Heart left ventricle (tissue), 16 donors: ENCODE data around the gene MLN. TPM values are rescaled to one million over a fixed set of nuclear protein-coding genes. Genes with fewer than 3 reads are reported as not detected.

Source experiments
- ATAC-seq, 4 donors: fragments of 200-7000 bp; cut with Tn5 transposase; one replicate each; pipeline ENCODE4 v1.9.1; 2020 to 2022; ENCODE audit warnings: moderate library complexity in 4 of 4, mild to moderate bottlenecking in 3 of 4, moderate number of reproducible peaks in 1 of 4
- DNase-seq, 5 donors: peaks; one replicate each; pipeline ENCODE4 v3.0.0-alpha.2; 2020
- H3K27ac ChIP-seq, 12 donors: fragments of 200-600 bp; sonication (generic) in 4 of 12; one replicate each; pipeline versions ENCODE4 v1.5.0 to v1.8.0; 2016 to 2022; ENCODE audit warnings: mild to moderate bottlenecking in 2 of 12
- H3K27me3 ChIP-seq, 9 donors: fragments of 200-600 bp; sonication (generic) in 2 of 9; one replicate each; pipeline versions ENCODE4 v1.5.1 to v1.8.0; 2016 to 2022; ENCODE audit warnings: mild to moderate bottlenecking in 3 of 9
- H3K36me3 ChIP-seq, 9 donors: fragments of 200-600 bp; sonication (generic) in 2 of 9; one replicate each; pipeline versions ENCODE4 v1.5.0 to v1.8.0; 2018 to 2022; ENCODE audit warnings: mild to moderate bottlenecking in 2 of 9
- H3K4me1 ChIP-seq, 12 donors: fragments of 200-600 bp; sonication (generic) in 4 of 12; one replicate each; pipeline versions ENCODE4 v1.5.0 to v1.8.0; 2016 to 2022; ENCODE audit warnings: mild to moderate bottlenecking in 3 of 12
- H3K4me3 ChIP-seq, 12 donors: fragments of 200-600 bp; sonication (generic) in 4 of 12; one replicate each; pipeline versions ENCODE4 v1.5.0 to v1.8.0; 2017 to 2022; ENCODE audit warnings: mild to moderate bottlenecking in 9 of 12, moderate library complexity in 4 of 12
- H3K9me3 ChIP-seq, 12 donors: fragments of 200-600 bp; sonication (generic) in 4 of 12; one replicate each; pipeline versions ENCODE4 v1.5.0 to v1.8.0; 2016 to 2022; ENCODE audit warnings: mild to moderate bottlenecking in 1 of 12
- POLR2A ChIP-seq, 2 donors: fragments of 450-650 bp; IDR thresholded peaks; one replicate each; pipeline ENCODE4 v1.6.1; 2017; ENCODE audit warnings: antibody characterized with exemption in 2 of 2, mild to moderate bottlenecking in 2 of 2, moderate library complexity in 2 of 2
- WGBS, 4 donors: extraction: QIAGEN DNeasy Blood & Tissue Kit in 2 of 4; methylation state at CpG; one replicate each; pipeline versions ENCODE4 v1.1.5 to v1.1.7; 2013 to 2018; 5-methylcytosine and 5-hydroxymethylcytosine counted together
- intact Hi-C, 10 donors: fragments of 100-400 bp; cut with DNase I; formaldehyde crosslinking; loops; one replicate each; pipeline versions ENCODE4 v1.11.1 to v1.14.2; 2022
- polyA plus RNA-seq, 2 donors: library from polyadenylated mRNA; stranded (reverse); fragments of 200-250 nt; gene quantifications; one replicate each; pipeline ENCODE4 v1.2.3, GENCODE V29; 2013
- total RNA-seq, 9 donors: library from RNA; depleted of rRNA in 2 of 9; stranded (reverse); fragments of >200 nt in 2 of 9; fragmentation: NEBNext Ultra II Directional in 3 of 9; extraction: Animal tissue kit (Norgen Biotek cat#: 25700) in 3 of 9; gene quantifications; one replicate each; pipeline versions ENCODE4 v1.1.0 to v1.2.4, GENCODE V29; 2016 to 2023
- TF ChIP-seq, protein P1 (sequence below), 12 donors: fragments of 200-600 bp; sonication (generic) in 4 of 12; IDR thresholded peaks; one replicate each; pipeline versions ENCODE4 v1.5.0 to v1.8.0; 2018 to 2022; ENCODE audit warnings: antibody characterized with exemption in 12 of 12, mild to moderate bottlenecking in 5 of 12
- donor health status: ischemic (EF 13 %, LVEDD 7.1; RV severe dilation, severe dysfunction).
- donor health status: healthy with polysubstance abuse.
- donor health status: DM: no; HTN: yes; CAD: no.
- donor health status: DM: no; HTN: no; CAD: no.
- donor health status: ischemic (EF 25% LVEDD 6.9; RV normal size, moderate dysfunction).
- donor health status: ischemic (EF 25% LVEDD 5.7; RV mildly dilated, moderate dysfunction).
- donor health status: healthy.
- donor health status: DM: yes; HTN: yes; CAD: no.
- donor health status: ischemic (EF 35%, LVEDD 5.7; RV mildly dilated, moderate dysfunction).
- donor health status: nonischemic (EF 11% LVEDD 7.7; RV severe dilation, severe dysfunction).
- donor health status: DM: yes; HTN: yes; CAD: no.
- donor health status: PGD.
- donor health status: ischemic (EF 29% LVEDD 5.4; RV normal size, mild dysfunction).
- donor health status: nonischemic (EF 23%, LVEDD 6.1; RV moderate dilation, normal function).

MLN gene
- total and polyA plus RNA-seq, 11 donors, result not detected

DNA sequence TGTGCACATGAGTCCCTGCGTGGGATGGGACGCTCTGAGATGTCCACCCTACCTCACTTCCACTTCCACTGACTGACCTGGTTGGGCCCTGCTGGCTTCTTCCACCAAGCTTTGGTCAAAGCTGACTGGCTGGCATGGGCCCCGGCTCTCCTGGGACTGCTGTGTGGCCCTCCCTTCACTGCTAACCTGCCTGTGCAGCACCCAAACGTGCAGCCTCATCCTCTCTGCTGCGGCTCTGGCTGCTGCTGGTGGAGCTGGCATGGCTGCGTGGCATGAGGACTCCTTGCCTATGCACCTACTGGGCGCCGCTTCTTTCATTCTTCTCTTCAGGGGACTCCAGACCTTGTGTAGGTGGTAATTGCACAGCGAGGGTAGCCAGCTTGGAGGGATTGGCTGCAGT, 38.4 kb downstream of the MLN start:
- no peak overlapping the region for H3K4me3 ChIP-seq
- DNase-seq (no peak), ATAC-seq (no peak)
- TF ChIP-seq, protein P1, sequence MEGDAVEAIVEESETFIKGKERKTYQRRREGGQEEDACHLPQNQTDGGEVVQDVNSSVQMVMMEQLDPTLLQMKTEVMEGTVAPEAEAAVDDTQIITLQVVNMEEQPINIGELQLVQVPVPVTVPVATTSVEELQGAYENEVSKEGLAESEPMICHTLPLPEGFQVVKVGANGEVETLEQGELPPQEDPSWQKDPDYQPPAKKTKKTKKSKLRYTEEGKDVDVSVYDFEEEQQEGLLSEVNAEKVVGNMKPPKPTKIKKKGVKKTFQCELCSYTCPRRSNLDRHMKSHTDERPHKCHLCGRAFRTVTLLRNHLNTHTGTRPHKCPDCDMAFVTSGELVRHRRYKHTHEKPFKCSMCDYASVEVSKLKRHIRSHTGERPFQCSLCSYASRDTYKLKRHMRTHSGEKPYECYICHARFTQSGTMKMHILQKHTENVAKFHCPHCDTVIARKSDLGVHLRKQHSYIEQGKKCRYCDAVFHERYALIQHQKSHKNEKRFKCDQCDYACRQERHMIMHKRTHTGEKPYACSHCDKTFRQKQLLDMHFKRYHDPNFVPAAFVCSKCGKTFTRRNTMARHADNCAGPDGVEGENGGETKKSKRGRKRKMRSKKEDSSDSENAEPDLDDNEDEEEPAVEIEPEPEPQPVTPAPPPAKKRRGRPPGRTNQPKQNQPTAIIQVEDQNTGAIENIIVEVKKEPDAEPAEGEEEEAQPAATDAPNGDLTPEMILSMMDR (IDR thresholded peaks at IDR 0.05), result no peak
- no peak for TF ChIP-seq POLR2A (IDR thresholded peaks at IDR 0.05)
- no peaks in the 10 kb centered on the region for H3K27me3 ChIP-seq
- WGBS, 4 donors, result 94 to 97% (median 96%) methylated on average over 6 to 9 of the region's 9 CpGs
- no peaks in the 10 kb centered on the region for H3K36me3 ChIP-seq
- H3K27ac ChIP-seq, result no peak overlapping the region
- H3K9me3 ChIP-seq, result peaks cover 0 to 5% (median 0%) of the 10 kb centered on the region in 12 donors
- intact Hi-C loops, result loop anchor here in 3 of 10 donors (5.0 to 10.0 kb wide), 4 partner anchors 51 to 387 kb away; partner anchors contain the start of genes BAK1 (in 1 of the 3) and UQCC2 (in 1 of the 3)
- peaks cover 0 to 33% (median 19%) of the 10 kb centered on the region in 12 donors for H3K4me1 ChIP-seq

DNA sequence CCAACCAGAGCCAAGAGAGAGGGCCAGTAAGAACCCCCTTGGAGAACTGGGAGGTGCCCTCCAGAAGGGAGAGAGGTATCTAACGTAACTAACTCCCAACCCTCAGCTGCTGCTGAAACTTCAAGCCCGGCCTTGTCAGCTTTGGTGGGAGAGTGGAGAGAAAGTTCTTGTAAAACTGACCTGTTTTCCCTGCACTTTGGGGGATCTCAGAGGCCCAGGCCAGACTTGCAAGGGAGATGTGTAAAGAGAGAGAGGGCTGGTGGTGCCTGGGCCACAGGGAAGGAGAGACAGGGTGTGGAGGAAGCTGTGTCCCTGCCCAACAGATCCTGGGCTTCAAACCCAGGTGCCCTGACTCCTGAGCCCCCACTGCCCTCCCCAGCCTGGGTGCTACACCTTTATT, 39.8 kb downstream of the MLN start:
- DNase-seq, result no peak
- Histone ChIP-seq H3K27me3 (no peaks in the 10 kb centered on the region), H3K36me3 (no peaks in the 10 kb centered on the region), H3K4me1 (peaks cover 0 to 26% (median 17%) of the 10 kb centered on the region in 12 donors), H3K9me3 (peaks cover 0 to 5% (median 0%) of the 10 kb centered on the region in 12 donors), H3K27ac (no peak overlapping the region), H3K4me3 (no peak overlapping the region)
- ATAC-seq, result no peak
- intact Hi-C loops, result loop anchor here in 8 of 10 donors (5.0 to 10.0 kb wide), 5 partner anchors 37 to 179 kb away; partner anchors contain the start of genes UQCC2 (in 3 of the 8) and BAK1 (in 1 of the 8)
- no peak for TF ChIP-seq POLR2A (IDR thresholded peaks at IDR 0.05)
- TF ChIP-seq, protein P1 (IDR thresholded peaks at IDR 0.05), result no peak
- WGBS, 4 donors, result 81 to 100% (median 90%) methylated on average over 2 of the region's 2 CpGs

GRCh38 chr6:33763483-33763882, 40.3 kb downstream of the MLN start:
- Histone ChIP-seq H3K9me3 (peaks cover 0 to 5% (median 0%) of the 10 kb centered on the region in 12 donors), H3K27ac (no peak overlapping the region), H3K4me3 (no peak overlapping the region), H3K27me3 (no peaks in the 10 kb centered on the region), H3K4me1 (peaks cover 0 to 26% (median 15%) of the 10 kb centered on the region in 12 donors), H3K36me3 (no peaks in the 10 kb centered on the region)
- intact Hi-C loops, result loop anchor here (2.0 to 10.0 kb wide), 9 partner anchors 36 to 179 kb away; partner anchors contain the start of genes UQCC2 (in 4 of the 10) and BAK1 (in 1 of the 10)
- WGBS, 4 donors, result 49 to 61% (median 54%) methylated on average over 6 of the region's 6 CpGs
- TF ChIP-seq, protein P1 (IDR thresholded peaks at IDR 0.05), result no peak
- no peak for TF ChIP-seq POLR2A (IDR thresholded peaks at IDR 0.05)
- DNase-seq (no peak), ATAC-seq (no peak)

DNA sequence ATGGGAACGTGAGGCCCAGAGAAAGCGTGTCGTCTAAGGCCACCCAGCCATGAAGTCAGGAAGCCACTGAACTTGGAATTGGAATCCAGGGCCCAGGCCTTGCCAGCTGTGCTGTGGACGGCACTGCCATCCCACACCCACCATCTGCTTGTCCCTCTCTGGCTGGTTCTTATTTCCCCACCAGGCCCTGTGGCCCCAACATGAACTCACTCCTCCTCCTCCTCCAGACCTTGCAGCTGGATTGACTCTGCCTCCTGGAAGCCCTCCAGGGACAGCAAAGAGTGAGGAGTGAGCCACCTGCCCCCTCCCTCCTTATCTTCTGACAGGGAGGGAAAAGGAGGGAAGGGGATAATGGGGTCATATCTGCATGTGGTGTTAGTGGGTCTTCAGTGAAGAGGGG, 41.1 kb downstream of the MLN start:
- Histone ChIP-seq H3K9me3 (peaks cover 0 to 5% (median 0%) of the 10 kb centered on the region in 12 donors), H3K36me3 (no peaks in the 10 kb centered on the region), H3K27me3 (no peaks in the 10 kb centered on the region), H3K27ac (peak overlapping the region in 5 of 12 donors; percentile 1 to 85 (median 68)), H3K4me3 (no peak overlapping the region), H3K4me1 (peaks cover 0 to 26% (median 15%) of the 10 kb centered on the region in 12 donors)
- DNase-seq (no peak), ATAC-seq (no peak)
- WGBS, 4 donors, result 67 to 82% (median 72%) methylated on average over 4 of the region's 4 CpGs
- TF ChIP-seq, protein P1 (IDR thresholded peaks at IDR 0.05), result no peak
- no peak for TF ChIP-seq POLR2A (IDR thresholded peaks at IDR 0.05)
- intact Hi-C loops, result loop anchor here (1.0 to 10.0 kb wide), 11 partner anchors 18 to 178 kb away; partner anchors contain the start of genes UQCC2 (in 7 of the 10) and BAK1 (in 1 of the 10)
